HepG2 (cell line): ENCODE results near the gene PCGF5. TPM values are rescaled to one million over a fixed set of nuclear protein-coding genes. Genes with fewer than 3 reads are reported as not detected.

Experiments
- AKAP8 ChIP-seq: sonication (generic); formaldehyde crosslinking; IDR thresholded peaks from 2 replicates; pipeline ENCODE4 v1.5.1; 2020; ENCODE audit warnings: mild to moderate bottlenecking, missing genetic modification reagents
- BCL3 ChIP-seq: sonication (generic); formaldehyde crosslinking; IDR thresholded peaks from 2 replicates; pipeline ENCODE4 v1.5.1; 2020; ENCODE audit warnings: mild to moderate bottlenecking, missing genetic modification reagents, moderate library complexity
- KDM2A ChIP-seq: sonication (generic); formaldehyde crosslinking; IDR thresholded peaks from 2 replicates; pipeline ENCODE4 v1.4.0; 2020; ENCODE audit warnings: low read depth, missing genetic modification reagents, borderline replicate concordance
- KLF11 ChIP-seq: IDR thresholded peaks from 2 replicates; pipeline ENCODE4 v1.6.1; 2016; ENCODE audit warnings: missing compliant biosample characterization
- MNT ChIP-seq: fragments of 450-650 bp; IDR thresholded peaks from 2 replicates; pipeline ENCODE4 v1.6.1; 2016
- PATZ1 ChIP-seq: sonication (generic); formaldehyde crosslinking; IDR thresholded peaks from 2 replicates; pipeline ENCODE4 v1.4.0; 2020; ENCODE audit warnings: missing genetic modification reagents
- PCBP1 ChIP-seq: fragments of 200-400 bp; formaldehyde crosslinking; IDR thresholded peaks from 2 replicates; pipeline ENCODE4 v1.6.1; 2017; ENCODE audit warnings: mild to moderate bottlenecking, low read depth, low read length, borderline replicate concordance
- POGK ChIP-seq: sonication (generic); formaldehyde crosslinking; conservative IDR thresholded peaks from 2 replicates; pipeline ENCODE4 v1.8.0; 2022; ENCODE audit warnings: mild to moderate bottlenecking, moderate library complexity, missing genetic modification reagents
- RCOR2 ChIP-seq: IDR thresholded peaks from 2 replicates; pipeline ENCODE4 v1.6.1; 2016; ENCODE audit warnings: missing biosample characterization, missing genetic modification reagents
- RFX1 ChIP-seq: fragments of 450-650 bp; IDR thresholded peaks from 2 replicates; pipeline ENCODE4 v1.6.1; 2017
- SUZ12 ChIP-seq: fragments of 150-350 bp; IDR thresholded peaks from 2 replicates; pipeline ENCODE4 v1.6.1; 2014; ENCODE audit warnings: low read depth, low read length
- TBX2 ChIP-seq: sonication (generic); formaldehyde crosslinking; IDR thresholded peaks from 2 replicates; pipeline ENCODE4 v1.5.0; 2020; ENCODE audit warnings: missing genetic modification reagents, mild to moderate bottlenecking, borderline replicate concordance
- TEF ChIP-seq: sonication (generic); formaldehyde crosslinking; IDR thresholded peaks from 2 replicates; pipeline ENCODE4 v1.5.0; 2020; ENCODE audit warnings: missing genetic modification reagents
- TFDP2 ChIP-seq: sonication (generic); formaldehyde crosslinking; IDR thresholded peaks from 2 replicates; pipeline ENCODE4 v1.4.0; 2020; ENCODE audit warnings: missing genetic modification reagents
- XRCC5 ChIP-seq: fragments of 200-400 bp; formaldehyde crosslinking; optimal IDR thresholded peaks from 2 replicates; pipeline ENCODE3; 2017; ENCODE audit warnings: mild to moderate bottlenecking, low read length
- ZNF280B ChIP-seq: sonication (generic); formaldehyde crosslinking; IDR thresholded peaks from 2 replicates; pipeline ENCODE4 v1.5.0; 2020; ENCODE audit warnings: missing genetic modification reagents, mild to moderate bottlenecking, borderline replicate concordance
- ZNF451 ChIP-seq: sonication (generic); formaldehyde crosslinking; IDR thresholded peaks from 2 replicates; pipeline ENCODE4 v1.5.0; 2020; ENCODE audit warnings: mild to moderate bottlenecking, missing genetic modification reagents
- ZNF737 ChIP-seq: sonication (generic); formaldehyde crosslinking; IDR thresholded peaks from 2 replicates; pipeline ENCODE4 v1.5.0; 2020; ENCODE audit warnings: missing genetic modification reagents, mild to moderate bottlenecking, borderline replicate concordance
- ZNF768 ChIP-seq: sonication (generic); formaldehyde crosslinking; IDR thresholded peaks from 2 replicates; pipeline ENCODE4 v1.4.0; 2020; ENCODE audit warnings: missing genetic modification reagents
- polyA plus RNA-seq, 8 experiments: library from polyadenylated mRNA; depleted of rRNA in 3 of 8; stranded (reverse) in 7 of 8; unstranded in 1 of 8; fragments of >200 nt; fragmentation: Illumina TruSeq in 4 of 8; extraction: Trizol in 4 of 8; gene quantifications; 2 replicates each; pipeline versions ENCODE4 v1.2.1 to v1.2.3, GENCODE V29; 2011 to 2016; ENCODE audit warnings: low read depth in 4 of 8, missing spikeins in 1 of 8, mixed read lengths in 1 of 8; ENCODE audit not compliant: insufficient read depth in 1 of 8
- total RNA-seq, 5 experiments: library from RNA; depleted of rRNA; stranded (reverse); fragments of >200 nt; fragmentation: Illumina TruSeq; extraction: Trizol; gene quantifications; 2 replicates each; pipeline ENCODE4 v1.2.3, GENCODE V29; 2016; ENCODE audit warnings: low read depth in 1 of 5

Gene PCGF5
- total and polyA plus RNA-seq, 2 of the 13 experiments (the other 11 are each of a cell fraction or from before 2014, with no cell fraction given) = 61.3 to 138 TPM

GRCh38 chr10:91298224-91298871 lies 77.9 kb downstream of the PCGF5 start (continued):
- TF ChIP-seq ZNF737 (no peak), BCL3 (CRISPR knock-in tag) (no peak), POGK (0 out of 2 replicates have a peak, but pooled peaks have one; percentile 40), SUZ12 (no peak), TEF (no peak), RCOR2 (no peak), ZNF768 (CRISPR knock-in tag) (0 out of 2 replicates have a peak, but pooled peaks have one; percentile 18), MNT (no peak), XRCC5 (peak; percentile 83), TFDP2 (0 out of 2 replicates have a peak, but pooled peaks have one; percentile 37), PATZ1 (peak; percentile 12; the same call in 1 of the 2 replicates), ZNF280B (CRISPR knock-in tag) (no peak), KDM2A (CRISPR knock-in tag) (peak; percentile 43; the same call in 1 of the 2 replicates), AKAP8 (no peak), PCBP1 (no peak), ZNF451 (CRISPR knock-in tag) (no peak), RFX1 (no peak), TBX2 (CRISPR knock-in tag) (no peak; the same call in 1 of the 2 replicates), KLF11 (CRISPR knock-in tag) (0 out of 2 replicates have a peak, but pooled peaks have one; percentile 37)
